NB4 (cell line): Measurements from ENCODE around the gene PCAT6.
A peak's percentile ranks its signal among the peaks of the same experiment; 100 is the strongest.

ENCODE experiments used
- CTCF ChIP-seq: IDR thresholded peaks from one replicate; pipeline ENCODE4 v1.5.1; 2012; ENCODE audit warnings: low read depth, low read length
- POLR2A ChIP-seq: IDR thresholded peaks from 2 replicates; pipeline ENCODE4 v1.6.1; 2011; ENCODE audit warnings: mild to moderate bottlenecking; ENCODE audit not compliant: insufficient read length; ENCODE audit errors: extremely low read depth

GRCh38 chr1:202810615-202811295 is at the start of gene PCAT6:
- peak; percentile 66 for TF ChIP-seq POLR2A
- TF ChIP-seq CTCF: no peak
